Heart left ventricle (tissue), 13 donors: ENCODE results near the gene INPP1.

ENCODE experiments used
- CTCF ChIP-seq, 12 donors: fragments of 200-600 bp; sonication (generic) in 4 of 12; IDR thresholded peaks; one replicate each; pipeline versions ENCODE4 v1.5.0 to v1.8.0; 2018 to 2022; ENCODE audit warnings: antibody characterized with exemption in 12 of 12, mild to moderate bottlenecking in 5 of 12
- POLR2A ChIP-seq, 2 donors: fragments of 450-650 bp; IDR thresholded peaks; one replicate each; pipeline ENCODE4 v1.6.1; 2017; ENCODE audit warnings: antibody characterized with exemption in 2 of 2, mild to moderate bottlenecking in 2 of 2, moderate library complexity in 2 of 2
- donor health status: ischemic (EF 13 %, LVEDD 7.1; RV severe dilation, severe dysfunction).
- donor health status: DM: no; HTN: yes; CAD: no.
- donor health status: DM: no; HTN: no; CAD: no.
- donor health status: ischemic (EF 25% LVEDD 6.9; RV normal size, moderate dysfunction).
- donor health status: ischemic (EF 25% LVEDD 5.7; RV mildly dilated, moderate dysfunction).
- donor health status: ischemic (EF 35%, LVEDD 5.7; RV mildly dilated, moderate dysfunction).
- donor health status: nonischemic (EF 11% LVEDD 7.7; RV severe dilation, severe dysfunction).
- donor health status: DM: yes; HTN: yes; CAD: no.
- donor health status: PGD.
- donor health status: ischemic (EF 29% LVEDD 5.4; RV normal size, mild dysfunction).
- donor health status: nonischemic (EF 23%, LVEDD 6.1; RV moderate dilation, normal function).

- TF ChIP-seq POLR2A (IDR thresholded peaks at IDR 0.05) (no peak), CTCF (IDR thresholded peaks at IDR 0.05) (no peak)
Measured at GRCh38 chr2:190412966-190413365, 69.6 kb downstream of the INPP1 start.
